NB4 (cell line): Measurements from ENCODE around the gene DGKG.

Source experiments
- POLR2A ChIP-seq: IDR thresholded peaks from 2 replicates; pipeline ENCODE4 v1.6.1; 2011; ENCODE audit warnings: mild to moderate bottlenecking; ENCODE audit not compliant: insufficient read length; ENCODE audit errors: extremely low read depth
- TF ChIP-seq, protein P1 (sequence below): IDR thresholded peaks from one replicate; pipeline ENCODE4 v1.5.1; 2012; ENCODE audit warnings: low read depth, low read length
- TF ChIP-seq, protein P2 (sequence below): IDR thresholded peaks from 2 replicates; pipeline ENCODE4 v1.6.1; 2011; ENCODE audit warnings: low read depth, low read length

DNA sequence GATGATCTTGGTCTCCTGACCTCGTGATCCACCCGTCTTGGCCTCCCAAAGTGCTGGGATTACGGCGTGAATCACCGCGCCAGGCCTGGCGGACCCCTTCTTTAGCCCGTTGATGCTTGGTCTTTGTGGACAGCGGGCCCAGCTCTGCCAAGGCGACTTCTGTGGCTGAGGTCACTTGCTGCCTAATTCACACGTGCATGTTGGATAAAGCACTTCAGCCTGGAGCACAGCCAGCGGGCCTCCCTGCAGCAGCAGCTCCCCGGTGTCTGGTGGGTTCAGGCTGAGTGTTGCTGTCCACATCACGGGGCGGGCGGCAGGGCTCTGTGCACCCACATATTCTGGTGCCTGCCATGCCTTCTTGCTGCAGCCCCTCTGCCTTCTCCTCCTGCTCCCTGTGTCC lies 88.4 kb downstream of the DGKG start:
- TF ChIP-seq, protein P1, sequence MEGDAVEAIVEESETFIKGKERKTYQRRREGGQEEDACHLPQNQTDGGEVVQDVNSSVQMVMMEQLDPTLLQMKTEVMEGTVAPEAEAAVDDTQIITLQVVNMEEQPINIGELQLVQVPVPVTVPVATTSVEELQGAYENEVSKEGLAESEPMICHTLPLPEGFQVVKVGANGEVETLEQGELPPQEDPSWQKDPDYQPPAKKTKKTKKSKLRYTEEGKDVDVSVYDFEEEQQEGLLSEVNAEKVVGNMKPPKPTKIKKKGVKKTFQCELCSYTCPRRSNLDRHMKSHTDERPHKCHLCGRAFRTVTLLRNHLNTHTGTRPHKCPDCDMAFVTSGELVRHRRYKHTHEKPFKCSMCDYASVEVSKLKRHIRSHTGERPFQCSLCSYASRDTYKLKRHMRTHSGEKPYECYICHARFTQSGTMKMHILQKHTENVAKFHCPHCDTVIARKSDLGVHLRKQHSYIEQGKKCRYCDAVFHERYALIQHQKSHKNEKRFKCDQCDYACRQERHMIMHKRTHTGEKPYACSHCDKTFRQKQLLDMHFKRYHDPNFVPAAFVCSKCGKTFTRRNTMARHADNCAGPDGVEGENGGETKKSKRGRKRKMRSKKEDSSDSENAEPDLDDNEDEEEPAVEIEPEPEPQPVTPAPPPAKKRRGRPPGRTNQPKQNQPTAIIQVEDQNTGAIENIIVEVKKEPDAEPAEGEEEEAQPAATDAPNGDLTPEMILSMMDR, result no peak
- TF ChIP-seq, protein P2, sequence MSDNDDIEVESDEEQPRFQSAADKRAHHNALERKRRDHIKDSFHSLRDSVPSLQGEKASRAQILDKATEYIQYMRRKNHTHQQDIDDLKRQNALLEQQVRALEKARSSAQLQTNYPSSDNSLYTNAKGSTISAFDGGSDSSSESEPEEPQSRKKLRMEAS, result no peak
- TF ChIP-seq POLR2A, result no peak
